Midbrain (tissue), 1 donor: ENCODE measurements around the gene FRS3.
"Not testable (repeated sequence)": the region's sequence is repeated elsewhere in the genome, so short reads cannot be mapped to it uniquely, and the experiment has no call there.

Source experiments
- DNase-seq: peaks from one replicate; lab custom pipeline; 2025; lab: John Stamatoyannopoulos, UW

Gene FRS3

GRCh38 chr6:41768545-41769308 is 11.0 kb downstream of the FRS3 start:
- DNase-seq: no peak

GRCh38 chr6:41767112-41767833 is 12.4 kb downstream of the FRS3 start:
- no peak for DNase-seq

- not testable (repeated sequence) for DNase-seq
Measured at GRCh38 chr6:41766043-41766664, 13.5 kb downstream of the FRS3 start.

GRCh38 chr6:41763470-41763869 is 16.2 kb downstream of the FRS3 start:
- no peak for DNase-seq

GRCh38 chr6:41759905-41760579 is 19.7 kb downstream of the FRS3 start:
- DNase-seq: no peak

GRCh38 chr6:41759106-41759904 is 20.4 kb downstream of the FRS3 start:
- DNase-seq: no peak

- DNase-seq: no peak
Measured at GRCh38 chr6:41758641-41759035, 21.1 kb downstream of the FRS3 start.

- no peak for DNase-seq
Measured at GRCh38 chr6:41757931-41758640, 21.6 kb downstream of the FRS3 start.

- no peak for DNase-seq
Measured at GRCh38 chr6:41757271-41757670, 22.4 kb downstream of the FRS3 start.

- DNase-seq: no peak
Measured at GRCh38 chr6:41756354-41756753, 23.3 kb downstream of the FRS3 start.

GRCh38 chr6:41755895-41756294 is 23.8 kb downstream of the FRS3 start:
- DNase-seq: no peak

GRCh38 chr6:41750374-41750773 is 29.3 kb downstream of the FRS3 start:
- DNase-seq: no peak

- no peak for DNase-seq
Measured at GRCh38 chr6:41748542-41748941, 31.2 kb downstream of the FRS3 start.

- no peak for DNase-seq
Measured at GRCh38 chr6:41748102-41748477, 31.6 kb downstream of the FRS3 start.

- no peak for DNase-seq
Measured at GRCh38 chr6:41747256-41748101, 32.2 kb downstream of the FRS3 start, which contains the start of gene PGC. Gene PGC, minus strand, starts transcription at chr6:41747397. Its CDS starts 63 bp downstream, at chr6:41747334.

GRCh38 chr6:41746107-41746506 is 33.6 kb downstream of the FRS3 start:
- DNase-seq: no peak

- no peak for DNase-seq
Measured at GRCh38 chr6:41744236-41744787, 35.4 kb downstream of the FRS3 start.

GRCh38 chr6:41743406-41744235 is 36.1 kb downstream of the FRS3 start:
- no peak for DNase-seq
